Naive B cell (primary cell): Measurements from ENCODE around the gene USP17L12. TPM values are rescaled to one million over a fixed set of nuclear protein-coding genes. Genes with fewer than 3 reads are reported as not detected.
"Not testable (repeated sequence)": the region's sequence is repeated elsewhere in the genome, so short reads cannot be mapped to it uniquely, and the experiment has no call there.

Experiments used
- ATAC-seq, 2 donors: fragments of 150-1000 bp; cut with Tn5 transposase; 2 replicates each; pipeline ENCODE4 v1.10.0; 2021; ENCODE audit warnings: low read depth in 2 of 2, mild to moderate bottlenecking in 2 of 2, moderate library complexity in 2 of 2
- DNase-seq: peaks from one replicate; pipeline ENCODE4 v3.0.0; 2022
- H3K27ac Mint-ChIP-seq, 6 donors: one replicate each; pipeline ENCODE4 v1.8.0; 2020 to 2022; ENCODE audit warnings: mild to moderate bottlenecking in 6 of 6, mixed read lengths in 6 of 6, moderate library complexity in 5 of 6, inconsistent platforms in 2 of 6
- H3K27me3 Mint-ChIP-seq, 3 donors: one replicate each; pipeline ENCODE4 v1.8.0; 2021 to 2022; ENCODE audit warnings: mixed read lengths in 3 of 3, mild to moderate bottlenecking in 1 of 3
- H3K36me3 Mint-ChIP-seq, 2 donors: one replicate each; pipeline ENCODE4 v1.8.0; 2020 to 2022; ENCODE audit warnings: mixed read lengths in 2 of 2, inconsistent platforms in 1 of 2, mild to moderate bottlenecking in 1 of 2
- H3K4me1 Mint-ChIP-seq, 3 donors: one replicate each; pipeline ENCODE4 v1.8.0; 2020 to 2022; ENCODE audit warnings: mixed read lengths in 3 of 3, inconsistent platforms in 1 of 3, mild to moderate bottlenecking in 1 of 3, moderate library complexity in 1 of 3
- H3K4me3 Mint-ChIP-seq, 8 donors: one replicate each; pipeline ENCODE4 v1.8.0; 2020 to 2022; ENCODE audit warnings: mild to moderate bottlenecking in 8 of 8, mixed read lengths in 8 of 8, moderate library complexity in 8 of 8, inconsistent platforms in 2 of 8
- H3K9me3 Mint-ChIP-seq, 7 donors: one replicate each; pipeline ENCODE4 v1.8.0; 2020 to 2022; ENCODE audit warnings: mixed read lengths in 7 of 7, mild to moderate bottlenecking in 5 of 7, inconsistent platforms in 2 of 7, moderate library complexity in 1 of 7
- polyA plus RNA-seq, 6 donors: library from polyadenylated mRNA; unstranded; fragments of 300-500 nt; fragmentation: Illumina TruSeq; gene quantifications; one replicate each; pipeline ENCODE4 v1.2.3, GENCODE V29; 2021; ENCODE audit warnings: low read depth in 6 of 6

Gene USP17L12, protein sequence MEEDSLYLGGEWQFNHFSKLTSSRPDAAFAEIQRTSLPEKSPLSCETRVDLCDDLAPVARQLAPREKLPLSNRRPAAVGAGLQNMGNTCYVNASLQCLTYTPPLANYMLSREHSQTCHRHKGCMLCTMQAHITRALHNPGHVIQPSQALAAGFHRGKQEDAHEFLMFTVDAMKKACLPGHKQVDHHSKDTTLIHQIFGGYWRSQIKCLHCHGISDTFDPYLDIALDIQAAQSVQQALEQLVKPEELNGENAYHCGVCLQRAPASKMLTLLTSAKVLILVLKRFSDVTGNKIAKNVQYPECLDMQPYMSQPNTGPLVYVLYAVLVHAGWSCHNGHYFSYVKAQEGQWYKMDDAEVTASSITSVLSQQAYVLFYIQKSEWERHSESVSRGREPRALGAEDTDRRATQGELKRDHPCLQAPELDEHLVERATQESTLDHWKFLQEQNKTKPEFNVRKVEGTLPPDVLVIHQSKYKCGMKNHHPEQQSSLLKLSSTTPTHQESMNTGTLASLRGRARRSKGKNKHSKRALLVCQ
- not detected for polyA plus RNA-seq

DNA sequence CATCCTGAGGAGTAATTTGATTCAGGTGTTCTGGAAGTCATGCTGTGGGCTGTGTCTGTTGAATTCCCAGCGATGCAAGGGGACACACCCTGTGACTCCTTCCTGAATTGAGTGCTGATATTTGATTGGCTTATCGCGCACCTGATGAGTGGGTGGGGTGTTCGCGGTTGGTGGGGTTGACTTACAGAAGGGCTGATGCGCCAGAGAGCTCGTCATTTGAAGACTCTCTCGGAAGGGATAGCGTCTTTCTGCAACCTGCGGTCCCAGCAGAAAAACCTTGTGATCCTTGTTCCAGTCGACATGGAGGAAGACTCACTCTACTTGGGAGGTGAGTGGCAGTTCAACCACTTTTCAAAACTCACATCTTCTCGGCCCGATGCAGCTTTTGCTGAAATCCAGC lies at the start of gene USP17L12:
TSS of gene USP17L12 (plus strand) at position 301 of the 400 bp plus-strand sequence. CDS start at position 301, 0 bp downstream.
- DNase-seq, H3K27me3 Mint-ChIP-seq, H3K36me3 Mint-ChIP-seq, ATAC-seq, H3K27ac Mint-ChIP-seq, H3K9me3 Mint-ChIP-seq, H3K4me1 Mint-ChIP-seq, H3K4me3 Mint-ChIP-seq: not testable (repeated sequence)

DNA sequence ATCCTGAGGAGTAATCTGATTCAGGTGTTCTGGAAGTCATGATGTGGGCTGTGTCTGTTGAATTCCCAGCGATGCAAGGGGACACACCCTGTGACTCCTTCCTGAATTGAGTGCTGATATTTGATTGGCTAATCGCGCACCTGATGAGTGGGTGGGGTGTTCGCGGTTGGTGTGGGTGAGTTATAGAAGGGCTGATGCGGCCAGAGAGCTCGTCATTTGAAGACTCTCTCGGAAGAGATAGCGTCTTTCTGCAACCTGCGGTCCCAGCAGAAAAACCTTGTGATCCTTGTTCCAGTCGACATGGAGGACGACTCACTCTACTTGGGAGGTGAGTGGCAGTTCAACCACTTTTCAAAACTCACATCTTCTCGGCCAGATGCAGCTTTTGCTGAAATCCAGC lies 9.6 kb upstream of the USP17L12 start, which contains the start of gene USP17L10:
TSS of gene USP17L10 (plus strand) at position 301 of the 400 bp plus-strand sequence. CDS start at position 301, 0 bp downstream.
- DNase-seq, H3K9me3 Mint-ChIP-seq, H3K27me3 Mint-ChIP-seq, H3K4me3 Mint-ChIP-seq, H3K4me1 Mint-ChIP-seq, ATAC-seq, H3K27ac Mint-ChIP-seq, H3K36me3 Mint-ChIP-seq: not testable (repeated sequence)

DNA sequence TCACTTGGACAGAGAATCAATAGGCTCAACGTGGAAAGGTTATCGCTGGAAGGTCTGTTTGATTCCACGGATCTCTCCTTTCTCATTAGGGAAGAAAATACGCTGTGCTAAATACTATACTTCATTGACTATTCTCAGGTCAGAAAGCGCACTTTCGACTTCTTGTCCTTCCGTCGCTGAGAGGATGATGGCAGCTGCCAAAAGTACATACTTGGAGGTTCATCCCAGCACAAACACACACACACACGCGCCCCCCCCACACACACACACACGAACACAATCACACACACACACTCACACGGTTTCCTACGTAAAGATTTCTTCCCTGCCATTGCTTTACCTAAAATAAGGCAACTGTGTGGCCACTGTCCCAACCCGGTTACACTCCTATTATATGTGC lies 5.3 kb upstream of the USP17L12 start:
- H3K9me3 Mint-ChIP-seq, ATAC-seq, H3K27me3 Mint-ChIP-seq, H3K4me1 Mint-ChIP-seq, H3K36me3 Mint-ChIP-seq, H3K4me3 Mint-ChIP-seq, H3K27ac Mint-ChIP-seq, DNase-seq: not testable (repeated sequence)

DNA sequence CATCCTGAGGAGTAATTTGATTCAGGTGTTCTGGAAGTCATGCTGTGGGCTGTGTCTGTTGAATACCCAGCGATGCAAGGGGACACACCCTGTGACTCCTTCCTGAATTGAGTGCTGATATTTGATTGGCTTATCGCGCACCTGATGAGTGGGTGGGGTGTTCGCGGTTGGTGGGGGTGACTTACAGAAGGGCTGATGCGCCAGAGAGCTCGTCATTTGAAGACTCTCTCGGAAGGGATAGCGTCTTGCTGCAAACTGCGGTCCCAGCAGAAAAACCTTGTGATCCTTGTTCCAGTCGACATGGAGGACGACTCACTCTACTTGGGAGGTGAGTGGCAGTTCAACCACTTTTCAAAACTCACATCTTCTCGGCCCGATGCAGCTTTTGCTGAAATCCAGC lies 4.8 kb upstream of the USP17L12 start, which contains the start of gene USP17L11:
TSS of gene USP17L11 (plus strand) at position 301 of the 400 bp plus-strand sequence. CDS start at position 301, 0 bp downstream.
- H3K27ac Mint-ChIP-seq, H3K36me3 Mint-ChIP-seq, DNase-seq, H3K4me1 Mint-ChIP-seq, ATAC-seq, H3K27me3 Mint-ChIP-seq, H3K4me3 Mint-ChIP-seq, H3K9me3 Mint-ChIP-seq: not testable (repeated sequence)

DNA sequence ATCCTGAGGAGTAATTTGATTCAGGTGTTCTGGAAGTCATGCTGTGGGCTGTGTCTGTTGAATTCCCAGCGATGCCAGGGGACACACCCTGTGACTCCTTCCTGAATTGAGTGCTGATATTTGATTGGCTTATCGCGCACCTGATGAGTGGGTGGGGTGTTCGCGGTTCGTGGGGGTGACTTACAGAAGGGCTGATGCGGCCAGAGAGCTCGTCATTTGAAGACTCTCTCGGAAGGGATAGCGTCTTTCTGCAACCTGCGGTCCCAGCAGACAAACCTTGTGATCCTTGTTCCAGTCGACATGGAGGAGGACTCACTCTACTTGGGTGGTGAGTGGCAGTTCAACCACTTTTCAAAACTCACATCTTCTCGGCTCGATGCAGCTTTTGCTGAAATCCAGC lies 4.6 kb downstream of the USP17L12 start, which contains the start of gene USP17L13:
TSS of gene USP17L13 (plus strand) at position 301 of the 400 bp plus-strand sequence. CDS start at position 301, 0 bp downstream.
- not testable (repeated sequence) for H3K27me3 Mint-ChIP-seq, DNase-seq, H3K4me3 Mint-ChIP-seq, H3K9me3 Mint-ChIP-seq, H3K4me1 Mint-ChIP-seq, ATAC-seq, H3K27ac Mint-ChIP-seq, H3K36me3 Mint-ChIP-seq

DNA sequence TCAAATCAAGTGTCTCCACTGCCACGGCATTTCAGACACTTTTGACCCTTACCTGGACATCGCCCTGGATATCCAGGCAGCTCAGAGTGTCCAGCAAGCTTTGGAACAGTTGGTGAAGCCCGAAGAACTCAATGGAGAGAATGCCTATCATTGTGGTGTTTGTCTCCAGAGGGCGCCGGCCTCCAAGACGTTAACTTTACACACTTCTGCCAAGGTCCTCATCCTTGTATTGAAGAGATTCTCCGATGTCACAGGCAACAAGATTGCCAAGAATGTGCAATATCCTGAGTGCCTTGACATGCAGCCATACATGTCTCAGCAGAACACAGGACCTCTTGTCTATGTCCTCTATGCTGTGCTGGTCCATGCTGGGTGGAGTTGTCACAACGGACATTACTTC lies 10.3 kb downstream of the USP17L12 start:
- not testable (repeated sequence) for ATAC-seq, H3K4me1 Mint-ChIP-seq, H3K9me3 Mint-ChIP-seq, H3K27me3 Mint-ChIP-seq, H3K4me3 Mint-ChIP-seq, H3K36me3 Mint-ChIP-seq, H3K27ac Mint-ChIP-seq, DNase-seq

DNA sequence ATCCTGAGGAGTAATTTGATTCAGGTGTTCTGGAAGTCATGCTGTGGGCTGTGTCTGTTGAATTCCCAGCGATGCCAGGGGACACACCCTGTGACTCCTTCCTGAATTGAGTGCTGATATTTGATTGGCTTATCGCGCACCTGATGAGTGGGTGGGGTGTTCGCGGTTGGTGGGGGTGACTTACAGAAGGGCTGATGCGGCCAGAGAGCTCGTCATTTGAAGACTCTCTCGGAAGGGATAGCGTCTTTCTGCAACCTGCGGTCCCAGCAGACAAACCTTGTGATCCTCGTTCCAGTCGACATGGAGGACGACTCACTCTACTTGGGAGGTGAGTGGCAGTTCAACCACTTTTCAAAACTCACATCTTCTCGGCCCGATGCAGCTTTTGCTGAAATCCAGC lies 14.1 kb downstream of the USP17L12 start, which contains the start of gene USP17L15:
TSS of gene USP17L15 (plus strand) at position 301 of the 400 bp plus-strand sequence. CDS start at position 301, 0 bp downstream.
- not testable (repeated sequence) for H3K36me3 Mint-ChIP-seq, H3K27me3 Mint-ChIP-seq, ATAC-seq

DNA sequence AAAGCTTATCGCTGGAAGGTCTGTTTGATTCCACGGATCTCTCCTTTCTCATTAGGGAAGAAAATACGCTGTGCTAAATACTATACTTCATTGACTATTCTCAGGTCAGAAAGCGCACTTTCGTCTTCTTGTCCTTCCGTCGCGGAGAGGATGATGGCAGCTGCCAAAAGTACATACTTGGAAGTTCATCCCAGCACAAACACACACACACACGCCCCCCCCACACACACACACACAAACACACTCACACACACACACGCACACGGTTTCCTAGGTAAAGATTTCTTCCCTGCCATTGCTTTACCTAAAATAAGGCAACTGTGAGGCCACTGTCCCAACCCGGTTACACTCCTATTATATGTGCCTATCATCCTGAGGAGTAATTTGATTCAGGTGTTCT lies 18.5 kb downstream of the USP17L12 start:
- H3K4me1 Mint-ChIP-seq, H3K27me3 Mint-ChIP-seq, DNase-seq, H3K36me3 Mint-ChIP-seq, H3K27ac Mint-ChIP-seq, H3K9me3 Mint-ChIP-seq, H3K4me3 Mint-ChIP-seq, ATAC-seq: not testable (repeated sequence)

More for the DNA sequence above, 14.1 kb downstream of the USP17L12 start, which contains the start of gene USP17L15:
- not testable (repeated sequence) for H3K4me3 Mint-ChIP-seq, H3K27ac Mint-ChIP-seq, H3K9me3 Mint-ChIP-seq, DNase-seq, H3K4me1 Mint-ChIP-seq

DNA sequence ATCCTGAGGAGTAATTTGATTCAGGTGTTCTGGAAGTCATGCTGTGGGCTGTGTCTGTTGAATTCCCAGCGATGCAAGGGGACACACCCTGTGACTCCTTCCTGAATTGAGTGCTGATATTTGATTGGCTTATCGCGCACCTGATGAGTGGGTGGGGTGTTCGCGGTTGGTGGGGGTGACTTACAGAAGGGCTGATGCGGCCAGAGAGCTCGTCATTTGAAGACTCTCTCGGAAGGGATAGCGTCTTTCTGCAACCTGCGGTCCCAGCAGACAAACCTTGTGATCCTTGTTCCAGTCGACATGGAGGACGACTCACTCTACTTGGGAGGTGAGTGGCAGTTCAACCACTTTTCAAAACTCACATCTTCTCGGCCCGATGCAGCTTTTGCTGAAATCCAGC lies 23.6 kb downstream of the USP17L12 start, which contains the start of gene USP17L17:
TSS of gene USP17L17 (plus strand) at position 301 of the 400 bp plus-strand sequence. CDS start at position 301, 0 bp downstream.
- not testable (repeated sequence) for H3K27ac Mint-ChIP-seq, H3K4me3 Mint-ChIP-seq, H3K4me1 Mint-ChIP-seq, H3K27me3 Mint-ChIP-seq, ATAC-seq, DNase-seq, H3K9me3 Mint-ChIP-seq, H3K36me3 Mint-ChIP-seq

DNA sequence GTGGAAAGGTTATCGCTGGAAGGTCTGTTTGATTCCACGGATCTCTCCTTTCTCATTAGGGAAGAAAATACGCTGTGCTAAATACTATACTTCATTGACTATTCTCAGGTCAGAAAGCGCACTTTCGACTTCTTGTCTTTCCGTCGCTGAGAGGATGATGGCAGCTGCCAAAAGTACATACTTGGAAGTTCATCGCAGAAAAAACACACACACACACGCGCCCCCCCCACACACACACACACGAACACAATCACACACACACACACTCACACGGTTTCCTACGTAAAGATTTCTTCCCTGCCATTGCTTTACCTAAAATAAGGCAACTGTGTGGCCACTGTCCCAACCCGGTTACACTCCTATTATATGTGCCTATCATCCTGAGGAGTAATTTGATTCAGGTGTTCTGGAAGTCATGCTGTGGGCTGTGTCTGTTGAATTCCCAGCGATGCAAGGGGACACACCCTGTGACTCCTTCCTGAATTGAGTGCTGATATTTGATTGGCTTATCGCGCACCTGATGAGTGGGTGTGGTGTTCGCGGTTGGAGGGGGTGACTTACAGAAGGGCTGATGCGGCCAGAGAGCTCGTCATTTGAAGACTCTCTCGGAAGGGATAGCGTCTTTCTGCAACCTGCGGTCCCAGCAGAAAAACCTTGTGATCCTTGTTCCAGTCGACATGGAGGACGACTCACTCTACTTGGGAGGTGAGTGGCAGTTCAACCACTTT lies 28.2 kb downstream of the USP17L12 start, which contains the start of gene USP17L18:
TSS of gene USP17L18 (plus strand) at position 678 of the 728 bp plus-strand sequence. CDS start at position 678, 0 bp downstream.
- not testable (repeated sequence) for H3K4me1 Mint-ChIP-seq, ATAC-seq, H3K9me3 Mint-ChIP-seq, DNase-seq, H3K4me3 Mint-ChIP-seq, H3K27ac Mint-ChIP-seq, H3K36me3 Mint-ChIP-seq, H3K27me3 Mint-ChIP-seq

DNA sequence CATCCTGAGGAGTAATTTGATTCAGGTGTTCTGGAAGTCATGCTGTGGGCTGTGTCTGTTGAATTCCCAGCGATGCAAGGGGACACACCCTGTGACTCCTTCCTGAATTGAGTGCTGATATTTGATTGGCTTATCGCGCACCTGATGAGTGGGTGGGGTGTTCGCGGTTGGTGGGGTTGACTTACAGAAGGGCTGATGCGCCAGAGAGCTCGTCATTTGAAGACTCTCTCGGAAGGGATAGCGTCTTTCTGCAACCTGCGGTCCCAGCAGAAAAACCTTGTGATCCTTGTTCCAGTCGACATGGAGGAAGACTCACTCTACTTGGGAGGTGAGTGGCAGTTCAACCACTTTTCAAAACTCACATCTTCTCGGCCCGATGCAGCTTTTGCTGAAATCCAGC lies 33.1 kb downstream of the USP17L12 start, which contains the start of gene USP17L19:
TSS of gene USP17L19 (plus strand) at position 301 of the 400 bp plus-strand sequence. CDS start at position 301, 0 bp downstream.
- H3K27ac Mint-ChIP-seq, DNase-seq, H3K4me1 Mint-ChIP-seq, H3K27me3 Mint-ChIP-seq, H3K36me3 Mint-ChIP-seq, H3K4me3 Mint-ChIP-seq, ATAC-seq, H3K9me3 Mint-ChIP-seq: not testable (repeated sequence)

DNA sequence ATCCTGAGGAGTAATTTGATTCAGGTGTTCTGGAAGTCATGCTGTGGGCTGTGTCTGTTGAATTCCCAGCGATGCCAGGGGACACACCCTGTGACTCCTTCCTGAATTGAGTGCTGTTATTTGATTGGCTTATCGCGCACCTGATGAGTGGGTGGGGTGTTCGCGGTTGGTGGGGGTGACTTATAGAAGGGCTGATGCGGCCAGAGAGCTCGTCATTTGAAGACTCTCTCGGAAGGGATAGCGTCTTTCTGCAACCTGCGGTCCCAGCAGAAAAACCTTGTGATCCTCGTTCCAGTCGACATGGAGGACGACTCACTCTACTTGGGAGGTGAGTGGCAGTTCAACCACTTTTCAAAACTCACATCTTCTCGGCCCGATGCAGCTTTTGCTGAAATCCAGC lies 37.9 kb downstream of the USP17L12 start, which contains the start of gene USP17L20:
TSS of gene USP17L20 (plus strand) at position 301 of the 400 bp plus-strand sequence. CDS start at position 301, 0 bp downstream.
- ATAC-seq, DNase-seq, H3K36me3 Mint-ChIP-seq, H3K27me3 Mint-ChIP-seq, H3K9me3 Mint-ChIP-seq, H3K4me3 Mint-ChIP-seq, H3K4me1 Mint-ChIP-seq, H3K27ac Mint-ChIP-seq: not testable (repeated sequence)

DNA sequence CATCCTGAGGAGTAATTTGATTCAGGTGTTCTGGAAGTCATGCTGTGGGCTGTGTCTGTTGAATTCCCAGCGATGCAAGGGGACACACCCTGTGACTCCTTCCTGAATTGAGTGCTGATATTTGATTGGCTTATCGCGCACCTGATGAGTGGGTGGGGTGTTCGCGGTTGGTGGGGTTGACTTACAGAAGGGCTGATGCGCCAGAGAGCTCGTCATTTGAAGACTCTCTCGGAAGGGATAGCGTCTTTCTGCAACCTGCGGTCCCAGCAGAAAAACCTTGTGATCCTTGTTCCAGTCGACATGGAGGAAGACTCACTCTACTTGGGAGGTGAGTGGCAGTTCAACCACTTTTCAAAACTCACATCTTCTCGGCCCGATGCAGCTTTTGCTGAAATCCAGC lies 42.6 kb downstream of the USP17L12 start, which contains the start of gene USP17L21:
TSS of gene USP17L21 (plus strand) at position 301 of the 400 bp plus-strand sequence. CDS start at position 301, 0 bp downstream.
- H3K4me3 Mint-ChIP-seq, H3K9me3 Mint-ChIP-seq, H3K36me3 Mint-ChIP-seq, H3K27me3 Mint-ChIP-seq, DNase-seq, H3K27ac Mint-ChIP-seq, ATAC-seq, H3K4me1 Mint-ChIP-seq: not testable (repeated sequence)
